SK-N-MC (cell line): Measurements from ENCODE around the gene BAZ1B.

Experiments
- DNase-seq: peaks from one replicate; pipeline ENCODE4 v3.0.0-alpha.2; 2011; ENCODE audit warnings: low read depth, low spot score
- H3K27ac ChIP-seq: fragments of 200-600 bp; sonication (generic); 2 replicates; pipeline ENCODE4 v1.5.1; 2016; ENCODE audit warnings: mixed run types
- H3K36me3 ChIP-seq: fragments of 200-600 bp; sonication (generic); 2 replicates; pipeline ENCODE4 v1.6.1; 2017; ENCODE audit warnings: antibody characterized with exemption, low read length, mixed read lengths; ENCODE audit not compliant: insufficient read depth
- H3K4me3 ChIP-seq: fragments of 200-600 bp; sonication (generic); 2 replicates; pipeline ENCODE4 v1.5.1; 2016
- H3K9ac ChIP-seq: fragments of 200-600 bp; sonication (generic); 2 replicates; pipeline ENCODE4 v1.8.0; 2017; ENCODE audit warnings: mixed run types, mixed read lengths; ENCODE audit not compliant: insufficient read length
- H3K9me3 ChIP-seq: fragments of 200-600 bp; sonication (generic); 2 replicates; pipeline ENCODE4 v1.6.1; 2017; ENCODE audit warnings: low read depth, mild to moderate bottlenecking, antibody characterized with exemption, low read length, moderate library complexity, mixed read lengths
- EZH2 ChIP-seq: fragments of 200-600 bp; sonication (generic); IDR thresholded peaks from one replicate; pipeline ENCODE4 v1.6.1; 2017; ENCODE audit warnings: antibody characterized with exemption
- FOXP2 ChIP-seq: optimal IDR thresholded peaks from 2 replicates; pipeline ENCODE3; 2011; ENCODE audit warnings: mild to moderate bottlenecking, moderate library complexity; ENCODE audit not compliant: insufficient read depth; ENCODE audit errors: extremely low read length, control extremely low read depth
- POLR2AphosphoS5 ChIP-seq: IDR thresholded peaks from 2 replicates; pipeline ENCODE4 v1.6.1; 2012; ENCODE audit warnings: mild to moderate bottlenecking, low read depth, low read length, borderline replicate concordance

The BAZ1B gene

GRCh38 chr7:73437621-73438416 is 84.3 kb downstream of the BAZ1B start:
- Histone ChIP-seq H3K27ac (no peak overlapping the region), H3K9ac (no peak overlapping the region)
- DNase-seq = no peak

DNA sequence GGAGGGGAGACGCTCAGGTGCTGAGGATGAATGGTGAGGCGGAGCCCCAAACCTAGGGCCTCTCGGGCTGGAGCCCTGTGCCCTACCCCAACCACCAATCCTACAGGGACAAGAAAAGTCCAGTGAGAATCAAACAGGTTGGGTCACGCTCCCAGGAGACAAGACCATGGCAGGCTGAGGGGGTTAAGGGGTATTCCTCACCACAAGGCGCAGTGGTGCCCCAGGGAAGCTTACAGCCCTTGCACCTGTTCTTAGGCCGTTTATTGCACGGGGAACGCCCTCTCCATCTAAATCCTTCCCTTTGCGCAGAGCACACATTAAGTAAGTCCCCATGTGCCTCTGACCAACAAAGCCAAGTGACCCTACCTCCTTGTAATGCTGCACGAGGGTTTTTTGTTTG is 85.0 kb downstream of the BAZ1B start:
- H3K36me3 ChIP-seq = peaks cover 26% of the 10 kb centered on the region
- DNase-seq = no peak
- TF ChIP-seq EZH2 = no peak
- no peak for TF ChIP-seq FOXP2
- TF ChIP-seq POLR2AphosphoS5 = no peak
- no peak overlapping the region for H3K27ac ChIP-seq
- H3K9me3 ChIP-seq = no peaks in the 10 kb centered on the region
- H3K9ac ChIP-seq = no peak overlapping the region
- H3K4me3 ChIP-seq = no peak overlapping the region

More at GRCh38 chr7:73437621-73438416, 84.3 kb downstream of the BAZ1B start:
- Histone ChIP-seq H3K36me3 (peaks cover 33% of the 10 kb centered on the region), H3K4me3 (no peak overlapping the region), H3K9me3 (no peaks in the 10 kb centered on the region)
- TF ChIP-seq FOXP2 (no peak), EZH2 (no peak), POLR2AphosphoS5 (no peak; the same call in 1 of the 2 replicates)

DNA sequence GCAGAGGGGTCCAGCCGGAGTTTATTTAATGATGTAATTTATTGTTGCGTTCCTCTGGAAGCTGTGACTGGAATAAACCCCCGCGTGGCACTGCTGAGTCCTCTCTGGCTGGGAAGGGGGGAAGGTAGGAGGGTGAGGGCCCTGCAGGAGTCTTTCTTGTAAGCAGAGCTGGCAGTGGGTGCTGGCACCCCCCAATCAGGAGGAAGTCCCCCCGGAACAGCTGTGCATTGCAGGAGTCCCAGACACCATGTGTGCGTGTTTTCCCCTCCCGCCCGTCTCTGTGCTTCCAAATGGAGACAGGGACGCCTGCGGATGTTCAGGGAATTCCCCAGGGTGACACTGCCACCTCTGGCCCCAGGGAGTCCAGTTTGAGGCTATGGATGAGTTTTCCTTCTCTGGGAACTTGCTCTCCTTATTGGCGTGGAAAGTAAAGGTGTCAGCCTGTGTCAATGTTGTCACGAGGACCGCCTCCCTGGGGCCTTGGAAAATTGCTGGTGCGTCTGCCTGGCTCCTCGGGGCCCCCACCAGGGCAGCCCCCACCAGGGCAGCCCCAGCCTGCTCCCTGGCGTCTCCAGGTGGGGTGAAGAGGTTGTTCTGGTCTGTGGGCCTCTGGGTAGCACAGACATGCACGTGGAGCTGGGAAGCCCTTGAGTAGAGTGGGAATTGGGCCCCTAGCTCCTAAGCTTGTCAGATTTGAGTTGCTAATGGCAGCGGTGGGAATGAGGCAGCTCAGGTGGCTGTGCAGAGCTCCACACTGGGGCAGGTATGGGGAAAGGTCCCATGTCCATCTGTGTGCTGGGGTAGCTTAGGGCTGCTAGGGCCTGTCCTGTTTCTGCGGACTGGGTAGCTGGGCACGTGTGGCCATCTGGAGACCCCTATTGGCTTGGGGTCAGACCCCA is 85.8 kb downstream of the BAZ1B start:
- Histone ChIP-seq H3K36me3 (peaks cover 18% of the 10 kb centered on the region), H3K9me3 (no peaks in the 10 kb centered on the region), H3K9ac (no peak overlapping the region), H3K4me3 (no peak overlapping the region; the same call in 1 of the 2 replicates), H3K27ac (no peak overlapping the region)
- no peak for TF ChIP-seq EZH2
- TF ChIP-seq FOXP2 = no peak
- TF ChIP-seq POLR2AphosphoS5 = no peak
- no peak for DNase-seq

- no peak for DNase-seq
- Histone ChIP-seq H3K27ac (no peak overlapping the region), H3K4me3 (no peak overlapping the region), H3K9me3 (no peaks in the 10 kb centered on the region), H3K9ac (no peak overlapping the region), H3K36me3 (peaks cover 11% of the 10 kb centered on the region; the same call in 1 of the 2 replicates)
- TF ChIP-seq EZH2 (no peak), FOXP2 (no peak), POLR2AphosphoS5 (no peak)
Observed at GRCh38 chr7:73435471-73436009, 86.6 kb downstream of the BAZ1B start.

DNA sequence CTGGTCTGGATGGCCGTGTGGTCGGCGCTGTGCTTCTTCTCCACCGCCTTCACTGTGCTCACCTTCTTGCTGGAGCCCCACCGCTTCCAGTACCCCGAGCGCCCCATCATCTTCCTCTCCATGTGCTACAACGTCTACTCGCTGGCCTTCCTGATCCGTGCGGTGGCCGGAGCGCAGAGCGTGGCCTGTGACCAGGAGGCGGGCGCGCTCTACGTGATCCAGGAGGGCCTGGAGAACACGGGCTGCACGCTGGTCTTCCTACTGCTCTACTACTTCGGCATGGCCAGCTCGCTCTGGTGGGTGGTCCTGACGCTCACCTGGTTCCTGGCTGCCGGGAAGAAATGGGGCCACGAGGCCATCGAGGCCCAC is 87.4 kb downstream of the BAZ1B start:
- Histone ChIP-seq H3K9me3 (no peaks in the 10 kb centered on the region), H3K27ac (no peak overlapping the region)
- DNase-seq = no peak

GRCh38 chr7:73433924-73434700 is 88.0 kb downstream of the BAZ1B start:
- TF ChIP-seq POLR2AphosphoS5 (no peak), EZH2 (no peak), FOXP2 (no peak)
- Histone ChIP-seq H3K9me3 (no peaks in the 10 kb centered on the region), H3K4me3 (peak overlapping the region; percentile 78), H3K36me3 (peaks cover 1% of the 10 kb centered on the region; the same call in 1 of the 2 replicates), H3K27ac (no peak overlapping the region), H3K9ac (no peak overlapping the region)
- DNase-seq = no peak

More for the DNA sequence above, 87.4 kb downstream of the BAZ1B start:
- Histone ChIP-seq H3K4me3 (no peak overlapping the region), H3K9ac (no peak overlapping the region), H3K36me3 (peaks cover 6% of the 10 kb centered on the region; the same call in 1 of the 2 replicates)
- TF ChIP-seq POLR2AphosphoS5 (no peak), FOXP2 (no peak), EZH2 (no peak)

GRCh38 chr7:73432676-73433075 is 89.4 kb downstream of the BAZ1B start:
- no peaks in the 10 kb centered on the region for H3K36me3 ChIP-seq

More at GRCh38 chr7:73432676-73433075, 89.4 kb downstream of the BAZ1B start:
- H3K4me3 ChIP-seq = no peak overlapping the region
- no peak overlapping the region for H3K27ac ChIP-seq
- no peak overlapping the region for H3K9ac ChIP-seq
- no peak for DNase-seq
- H3K9me3 ChIP-seq = no peaks in the 10 kb centered on the region
- TF ChIP-seq POLR2AphosphoS5 = no peak
- no peak for TF ChIP-seq EZH2
- TF ChIP-seq FOXP2 = no peak
